Nephron (organoid): Measurements from ENCODE around the gene SLC35F1.
A peak's percentile ranks its signal among the peaks of the same experiment; 100 is the strongest.

Experiments
- H3K27ac Mint-ChIP-seq, 3 experiments: 2 replicates each; pipeline ENCODE4 v1.8.0; 2020; ENCODE audit warnings: mixed read lengths in 3 of 3, mild to moderate bottlenecking in 2 of 3, moderate library complexity in 1 of 3
- H3K27me3 Mint-ChIP-seq: 2 replicates; pipeline ENCODE4 v1.8.0; 2021; ENCODE audit warnings: low read depth, mild to moderate bottlenecking, moderate library complexity, mixed read lengths
- H3K36me3 Mint-ChIP-seq: 2 replicates; pipeline ENCODE4 v1.8.0; 2020; ENCODE audit warnings: low read depth, mixed read lengths
- H3K4me1 Mint-ChIP-seq: 2 replicates; pipeline ENCODE4 v1.8.0; 2020; ENCODE audit warnings: mixed read lengths
- H3K4me3 Mint-ChIP-seq, 3 experiments: 2 replicates each; pipeline ENCODE4 v1.8.0; 2020; ENCODE audit warnings: mild to moderate bottlenecking in 3 of 3, mixed read lengths in 3 of 3, moderate library complexity in 2 of 3
- H3K9me3 Mint-ChIP-seq: 2 replicates; pipeline ENCODE4 v1.8.0; 2020; ENCODE audit warnings: mixed read lengths
- TF ChIP-seq, protein P1 (sequence below), 3 experiments: fragments of 200-600 bp; sonication (generic); IDR thresholded peaks; one replicate each; pipeline ENCODE4 v1.5.0; 2021; ENCODE audit warnings: antibody characterized with exemption in 3 of 3; ENCODE audit not compliant: unreplicated experiment in 3 of 3

Gene SLC35F1

GRCh38 chr6:118128755-118129154, 221.7 kb downstream of the SLC35F1 start:
- peaks cover 9% of the 10 kb centered on the region for H3K4me1 Mint-ChIP-seq
- no peaks in the 10 kb centered on the region for H3K27me3 Mint-ChIP-seq
- no peak overlapping the region for H3K27ac Mint-ChIP-seq
- H3K36me3 Mint-ChIP-seq: no peaks in the 10 kb centered on the region
- no peak overlapping the region for H3K4me3 Mint-ChIP-seq
- no peaks in the 10 kb centered on the region for H3K9me3 Mint-ChIP-seq
- TF ChIP-seq, protein P1, sequence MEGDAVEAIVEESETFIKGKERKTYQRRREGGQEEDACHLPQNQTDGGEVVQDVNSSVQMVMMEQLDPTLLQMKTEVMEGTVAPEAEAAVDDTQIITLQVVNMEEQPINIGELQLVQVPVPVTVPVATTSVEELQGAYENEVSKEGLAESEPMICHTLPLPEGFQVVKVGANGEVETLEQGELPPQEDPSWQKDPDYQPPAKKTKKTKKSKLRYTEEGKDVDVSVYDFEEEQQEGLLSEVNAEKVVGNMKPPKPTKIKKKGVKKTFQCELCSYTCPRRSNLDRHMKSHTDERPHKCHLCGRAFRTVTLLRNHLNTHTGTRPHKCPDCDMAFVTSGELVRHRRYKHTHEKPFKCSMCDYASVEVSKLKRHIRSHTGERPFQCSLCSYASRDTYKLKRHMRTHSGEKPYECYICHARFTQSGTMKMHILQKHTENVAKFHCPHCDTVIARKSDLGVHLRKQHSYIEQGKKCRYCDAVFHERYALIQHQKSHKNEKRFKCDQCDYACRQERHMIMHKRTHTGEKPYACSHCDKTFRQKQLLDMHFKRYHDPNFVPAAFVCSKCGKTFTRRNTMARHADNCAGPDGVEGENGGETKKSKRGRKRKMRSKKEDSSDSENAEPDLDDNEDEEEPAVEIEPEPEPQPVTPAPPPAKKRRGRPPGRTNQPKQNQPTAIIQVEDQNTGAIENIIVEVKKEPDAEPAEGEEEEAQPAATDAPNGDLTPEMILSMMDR (IDR thresholded peaks at IDR 0.05; ENCODE audit: unreplicated experiment in 3 of 3): no peak

DNA sequence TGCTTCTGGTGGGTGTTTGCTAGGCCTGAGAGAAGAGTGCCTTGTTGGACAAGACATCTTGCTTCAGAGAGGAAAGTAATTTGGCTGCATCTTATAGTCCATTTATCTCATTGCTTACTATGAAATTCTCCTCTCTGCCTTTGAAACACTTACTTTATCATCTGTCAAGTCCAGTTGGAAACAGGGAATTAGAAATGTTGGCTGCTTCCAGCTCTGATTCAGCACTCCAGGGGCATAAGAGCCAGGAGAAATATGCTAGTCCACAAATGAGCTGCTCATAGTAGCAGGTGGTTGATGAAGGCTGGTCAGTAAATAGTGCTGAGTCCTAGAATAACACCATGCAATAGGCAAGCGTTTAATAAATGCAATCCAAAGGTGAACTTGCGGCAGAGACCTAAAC, 227.1 kb downstream of the SLC35F1 start:
- Mint-ChIP-seq H3K27me3 (no peaks in the 10 kb centered on the region), H3K27ac (peak overlapping the region; percentile 87 to 97 (median 92)), H3K36me3 (no peaks in the 10 kb centered on the region), H3K4me3 (peak overlapping the region in 1 of 3 experiments; percentile 28), H3K9me3 (no peaks in the 10 kb centered on the region), H3K4me1 (peaks cover 51% of the 10 kb centered on the region)
- TF ChIP-seq, protein P1 (IDR thresholded peaks at IDR 0.05; ENCODE audit: unreplicated experiment in 3 of 3): no peak

- no peaks in the 10 kb centered on the region for H3K27me3 Mint-ChIP-seq
- TF ChIP-seq, protein P1 (IDR thresholded peaks at IDR 0.05; ENCODE audit: unreplicated experiment in 3 of 3): no peak
- H3K4me3 Mint-ChIP-seq: peak overlapping the region in 1 of 3 experiments; percentile 26
- H3K27ac Mint-ChIP-seq: peak overlapping the region; percentile 87 to 97 (median 92)
- H3K36me3 Mint-ChIP-seq: no peaks in the 10 kb centered on the region
- peaks cover 51% of the 10 kb centered on the region for H3K4me1 Mint-ChIP-seq
- H3K9me3 Mint-ChIP-seq: no peaks in the 10 kb centered on the region
Measured at GRCh38 chr6:118134736-118135135, 227.7 kb downstream of the SLC35F1 start.

DNA sequence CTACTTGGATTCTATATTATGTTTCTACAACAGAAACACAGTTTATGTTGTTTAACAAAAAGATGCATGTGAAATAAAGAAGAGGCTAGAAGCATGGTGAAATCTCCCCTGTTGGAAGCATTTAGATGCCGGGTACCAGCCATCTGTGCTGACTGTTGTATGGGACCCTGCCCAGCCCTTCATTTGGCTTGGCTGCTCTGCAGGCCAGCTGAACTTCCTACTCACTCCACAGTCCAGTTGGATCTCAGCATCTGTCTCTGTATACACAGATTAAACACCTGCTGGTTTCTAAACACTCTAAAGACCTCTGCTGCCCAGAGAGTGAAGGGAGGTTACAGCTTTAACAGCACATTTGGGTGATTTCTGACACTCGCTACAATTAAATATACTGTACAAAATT, 228.3 kb downstream of the SLC35F1 start:
- peak overlapping the region; percentile 87 to 97 (median 92) for H3K27ac Mint-ChIP-seq
- TF ChIP-seq, protein P1 (IDR thresholded peaks at IDR 0.05; ENCODE audit: unreplicated experiment in 3 of 3): no peak
- H3K27me3 Mint-ChIP-seq: no peaks in the 10 kb centered on the region
- no peaks in the 10 kb centered on the region for H3K9me3 Mint-ChIP-seq
- H3K4me3 Mint-ChIP-seq: no peak overlapping the region
- H3K36me3 Mint-ChIP-seq: no peaks in the 10 kb centered on the region
- peaks cover 51% of the 10 kb centered on the region for H3K4me1 Mint-ChIP-seq

GRCh38 chr6:118141211-118141610, 234.1 kb downstream of the SLC35F1 start:
- TF ChIP-seq, protein P1 (IDR thresholded peaks at IDR 0.05; ENCODE audit: unreplicated experiment in 3 of 3): no peak

DNA sequence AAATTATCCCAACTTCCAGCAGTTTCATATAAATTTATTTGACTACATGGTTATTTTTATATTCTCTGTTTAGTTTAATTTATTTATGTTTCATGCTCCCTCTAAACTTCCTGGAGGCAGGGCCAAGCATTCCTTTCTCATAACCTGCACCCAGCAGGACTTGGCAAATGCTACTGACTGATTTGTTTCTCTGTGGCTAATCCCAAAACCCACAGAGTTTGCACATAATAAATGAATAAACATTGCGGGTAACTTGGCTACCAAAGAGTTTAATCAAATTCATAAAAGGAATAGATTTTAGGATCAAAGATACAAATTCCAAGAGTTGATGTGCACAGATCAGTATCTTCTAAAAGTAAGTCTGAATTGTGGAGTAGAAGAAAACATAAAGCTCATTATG, 239.5 kb downstream of the SLC35F1 start:
- Mint-ChIP-seq H3K27me3 (no peaks in the 10 kb centered on the region), H3K36me3 (no peaks in the 10 kb centered on the region), H3K27ac (peak overlapping the region; percentile 46 to 93 (median 76)), H3K4me3 (no peak overlapping the region), H3K9me3 (no peaks in the 10 kb centered on the region), H3K4me1 (peaks cover 29% of the 10 kb centered on the region)
- TF ChIP-seq, protein P1 (IDR thresholded peaks at IDR 0.05; ENCODE audit: unreplicated experiment in 3 of 3): no peak

More at GRCh38 chr6:118141211-118141610, 234.1 kb downstream of the SLC35F1 start:
- Mint-ChIP-seq H3K4me3 (no peak overlapping the region), H3K4me1 (peaks cover 38% of the 10 kb centered on the region), H3K36me3 (no peaks in the 10 kb centered on the region), H3K9me3 (no peaks in the 10 kb centered on the region), H3K27ac (no peak overlapping the region), H3K27me3 (no peaks in the 10 kb centered on the region)
